Esophagus squamous epithelium (tissue), 5 donors: Measurements from ENCODE around the gene POC1A. TPM values are rescaled to one million over a fixed set of nuclear protein-coding genes. Genes with fewer than 3 reads are reported as not detected.

Source experiments
- DNase-seq: peaks from one replicate; lab custom pipeline; 2025; lab: John Stamatoyannopoulos, UW
- H3K27ac ChIP-seq, 4 donors: fragments of 200-600 bp; sonication (generic); one replicate each; pipeline ENCODE4 v1.5.1; 2016 to 2019; ENCODE audit warnings: mild to moderate bottlenecking in 1 of 4
- H3K27me3 ChIP-seq, 4 donors: fragments of 200-600 bp; sonication (generic); 1 replicate in 3 of 4; 2 replicates in 1 of 4; pipeline versions ENCODE4 v1.5.1 to v1.6.0; 2017 to 2021; ENCODE audit warnings: antibody characterized with exemption in 1 of 4
- H3K36me3 ChIP-seq, 3 donors: fragments of 200-600 bp; sonication (generic); one replicate each; pipeline ENCODE4 v1.5.1; 2016 to 2019
- H3K4me1 ChIP-seq, 3 donors: fragments of 200-600 bp; sonication (generic); one replicate each; pipeline ENCODE4 v1.5.1; 2017 to 2019
- H3K4me3 ChIP-seq, 4 donors: fragments of 200-600 bp; sonication (generic); 1 replicate in 3 of 4; 2 replicates in 1 of 4; pipeline ENCODE4 v1.5.1; 2016 to 2019; ENCODE audit warnings: mild to moderate bottlenecking in 2 of 4, moderate library complexity in 1 of 4
- H3K9me3 ChIP-seq, 3 donors: fragments of 200-600 bp; sonication (generic); one replicate each; pipeline ENCODE4 v1.5.1; 2016 to 2019
- CTCF ChIP-seq, 6 experiments: fragments of 450-650 bp in 4 of 6; fragments of 200-600 bp in 2 of 6; sonication (generic) in 2 of 6; IDR thresholded peaks; one replicate each; pipeline ENCODE4 v1.5.1; 2016 to 2019; ENCODE audit warnings: antibody characterized with exemption in 6 of 6, mild to moderate bottlenecking in 4 of 6, moderate library complexity in 4 of 6
- POLR2A ChIP-seq, 4 donors: fragments of 450-650 bp; IDR thresholded peaks; one replicate each; pipeline ENCODE4 v1.6.1; 2017; ENCODE audit warnings: antibody characterized with exemption in 4 of 4, mild to moderate bottlenecking in 4 of 4, moderate library complexity in 3 of 4
- WGBS, 2 donors: methylation state at CpG; one replicate each; pipeline ENCODE4 v1.1.5; 2018; 5-methylcytosine and 5-hydroxymethylcytosine counted together
- intact Hi-C: fragments of 100-400 bp; cut with DNase I; formaldehyde crosslinking; loops from one replicate; pipeline ENCODE4 v1.15.0; 2022
- total RNA-seq, 4 donors: library from RNA; depleted of rRNA; stranded (reverse); fragments of >200 nt; gene quantifications; one replicate each; pipeline ENCODE4 v1.1.0, GENCODE V29; 2016
- donor health status: DM: yes; HTN: yes; CAD: no.

POC1A gene
- total RNA-seq, 4 donors from 2014 or later = 2.7 to 10.3 (median 4.8) TPM

GRCh38 chr3:52144034-52144795 is 10.0 kb downstream of the POC1A start:
- peak; percentile 24 for DNase-seq
- Histone ChIP-seq H3K4me1 (peaks cover 0 to 14% (median 0%) of the 10 kb centered on the region in 3 donors), H3K27me3 (no peaks in the 10 kb centered on the region), H3K9me3 (no peaks in the 10 kb centered on the region), H3K4me3 (no peak overlapping the region), H3K36me3 (peaks cover 0 to 21% (median 5%) of the 10 kb centered on the region in 3 donors), H3K27ac (no peak overlapping the region)
- peak; percentile 92 to 99 (median 98) for TF ChIP-seq CTCF (IDR thresholded peaks at IDR 0.05)
- no peak for TF ChIP-seq POLR2A (IDR thresholded peaks at IDR 0.05)
- 26 to 70% methylated on average over 2 to 3 of the region's 3 CpGs for WGBS, 2 donors
- intact Hi-C loops = loop anchor here (5.0 kb wide), 1 partner anchor 142 kb away; no protein-coding TSS in a partner anchor

GRCh38 chr3:52143616-52144015 is 10.6 kb downstream of the POC1A start:
- TF ChIP-seq CTCF (IDR thresholded peaks at IDR 0.05) = no peak
- TF ChIP-seq POLR2A (IDR thresholded peaks at IDR 0.05) = no peak
- 94 to 96% methylated on average over 3 of the region's 3 CpGs for WGBS, 2 donors
- no peak for DNase-seq
- intact Hi-C loops = loop anchor here (5.0 kb wide), 1 partner anchor 141 kb away; no protein-coding TSS in a partner anchor
- no peak overlapping the region for H3K27ac ChIP-seq
- peaks cover 0 to 21% (median 5%) of the 10 kb centered on the region in 3 donors for H3K36me3 ChIP-seq
- H3K4me3 ChIP-seq = no peak overlapping the region
- no peaks in the 10 kb centered on the region for H3K9me3 ChIP-seq
- H3K27me3 ChIP-seq = no peaks in the 10 kb centered on the region
- peaks cover 0 to 14% (median 0%) of the 10 kb centered on the region in 3 donors for H3K4me1 ChIP-seq

GRCh38 chr3:52143156-52143555 is 11.1 kb downstream of the POC1A start:
- DNase-seq = no peak
- Histone ChIP-seq H3K27me3 (no peaks in the 10 kb centered on the region), H3K9me3 (no peaks in the 10 kb centered on the region), H3K27ac (no peak overlapping the region), H3K4me3 (no peak overlapping the region), H3K4me1 (peaks cover 0 to 14% (median 0%) of the 10 kb centered on the region in 3 donors), H3K36me3 (peaks cover 0 to 21% (median 5%) of the 10 kb centered on the region in 3 donors)
- TF ChIP-seq POLR2A (IDR thresholded peaks at IDR 0.05) = no peak
- no peak for TF ChIP-seq CTCF (IDR thresholded peaks at IDR 0.05)
- intact Hi-C loops = loop anchor here (5.0 kb wide), 1 partner anchor 141 kb away; no protein-coding TSS in a partner anchor
- WGBS, 2 donors = 88 to 100% methylated on average over 4 of the region's 4 CpGs

- Histone ChIP-seq H3K27me3 (no peaks in the 10 kb centered on the region), H3K27ac (no peak overlapping the region), H3K36me3 (peaks cover 0 to 20% (median 5%) of the 10 kb centered on the region in 3 donors), H3K4me3 (no peak overlapping the region), H3K9me3 (no peaks in the 10 kb centered on the region), H3K4me1 (peaks cover 0 to 14% (median 0%) of the 10 kb centered on the region in 3 donors)
- DNase-seq = no peak
- TF ChIP-seq CTCF (IDR thresholded peaks at IDR 0.05) = no peak
- TF ChIP-seq POLR2A (IDR thresholded peaks at IDR 0.05) = no peak
- WGBS, 2 donors = 97 to 98% methylated on average over 5 of the region's 7 CpGs
- intact Hi-C loops = loop anchor here (5.0 kb wide), 1 partner anchor 139 kb away; no protein-coding TSS in a partner anchor
These were observed 12.5 kb downstream of the POC1A start for GRCh38 chr3:52141751-52142150.

- intact Hi-C loops = loop anchor here (5.0 kb wide), 1 partner anchor 138 kb away; no protein-coding TSS in a partner anchor
These were observed 13.5 kb downstream of the POC1A start for GRCh38 chr3:52140769-52141168.

More at GRCh38 chr3:52140769-52141168, 13.5 kb downstream of the POC1A start:
- DNase-seq = no peak
- no peak overlapping the region for H3K27ac ChIP-seq
- TF ChIP-seq CTCF (IDR thresholded peaks at IDR 0.05) (no peak), POLR2A (IDR thresholded peaks at IDR 0.05) (no peak)
- H3K9me3 ChIP-seq = no peaks in the 10 kb centered on the region
- peaks cover 0 to 10% (median 5%) of the 10 kb centered on the region in 3 donors for H3K36me3 ChIP-seq
- H3K4me1 ChIP-seq = peaks cover 0 to 14% (median 0%) of the 10 kb centered on the region in 3 donors
- H3K4me3 ChIP-seq = no peak overlapping the region
- H3K27me3 ChIP-seq = no peaks in the 10 kb centered on the region
- WGBS, 2 donors = 98 to 100% methylated on average over 4 to 5 of the region's 5 CpGs
